Peyer's patch (tissue), 4 donors: ENCODE data around the gene PPP1R13B.

ENCODE experiments used
- CTCF ChIP-seq, 6 experiments: fragments of 450-650 bp in 4 of 6; fragments of 200-600 bp in 2 of 6; sonication (generic) in 1 of 6; IDR thresholded peaks; one replicate each; pipeline ENCODE4 v1.5.1; 2017 to 2019; ENCODE audit warnings: antibody characterized with exemption in 6 of 6, mild to moderate bottlenecking in 3 of 6, moderate library complexity in 1 of 6
- POLR2A ChIP-seq, 2 donors: fragments of 450-650 bp; IDR thresholded peaks; one replicate each; pipeline ENCODE4 v1.5.1; 2017; ENCODE audit warnings: antibody characterized with exemption in 2 of 2, mild to moderate bottlenecking in 2 of 2, moderate library complexity in 2 of 2

DNA sequence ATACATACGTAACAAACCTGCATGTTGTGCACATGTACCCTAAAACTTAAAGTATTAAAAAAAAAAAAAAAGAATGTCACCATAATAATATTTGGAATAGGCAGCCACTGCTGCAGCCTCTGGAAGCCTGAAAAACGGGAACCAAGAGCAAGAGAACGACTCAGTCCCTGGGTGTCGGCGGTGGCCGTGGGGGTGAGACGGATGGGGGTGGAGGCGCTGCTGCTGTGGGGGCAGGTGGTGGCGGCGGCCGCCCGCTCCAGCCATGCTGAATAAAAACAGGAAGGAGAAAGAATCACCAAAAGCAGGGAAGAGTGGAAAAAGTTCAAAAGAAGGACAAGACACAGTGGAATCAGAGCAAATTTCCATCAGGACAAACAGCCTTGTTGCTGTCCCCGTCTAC, 84.8 kb downstream of the PPP1R13B start:
- no peak for TF ChIP-seq CTCF (IDR thresholded peaks at IDR 0.05)
- no peak for TF ChIP-seq POLR2A (IDR thresholded peaks at IDR 0.05)
